SK-N-MC (cell line): ENCODE data around the gene WDR6.

Source experiments
- EZH2 ChIP-seq: fragments of 200-600 bp; sonication (generic); IDR thresholded peaks from one replicate; pipeline ENCODE4 v1.6.1; 2017; ENCODE audit warnings: antibody characterized with exemption
- POLR2AphosphoS5 ChIP-seq: IDR thresholded peaks from 2 replicates; pipeline ENCODE4 v1.6.1; 2012; ENCODE audit warnings: mild to moderate bottlenecking, low read depth, low read length, borderline replicate concordance

DNA sequence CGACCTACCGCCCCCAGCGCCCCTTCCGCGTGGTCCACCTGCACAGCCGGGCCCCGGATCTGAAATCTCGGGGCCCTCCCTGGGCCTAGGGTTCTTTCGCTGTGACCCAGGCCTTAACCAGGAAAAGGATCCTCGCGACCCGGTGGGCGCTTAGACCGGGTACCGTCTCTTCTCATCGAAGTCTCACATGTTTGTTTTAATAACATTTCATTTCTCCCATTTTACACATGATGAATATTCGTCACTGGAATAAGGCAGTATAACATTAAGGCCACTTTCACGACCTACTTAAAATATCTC, 11.5 kb downstream of the WDR6 start:
- TF ChIP-seq POLR2AphosphoS5 (no peak), EZH2 (no peak)
